Sigmoid colon (tissue), 4 donors: Measurements from ENCODE around the gene INSIG1.

Experiments
- CTCF ChIP-seq, 4 experiments: fragments of 450-650 bp in 3 of 4; fragments of 200-600 bp in 1 of 4; IDR thresholded peaks; one replicate each; pipeline ENCODE4 v1.5.1; 2016 to 2019; ENCODE audit warnings: antibody characterized with exemption in 4 of 4, mild to moderate bottlenecking in 3 of 4, moderate library complexity in 2 of 4
- EP300 ChIP-seq, 4 donors: sonication (generic); formaldehyde crosslinking; IDR thresholded peaks; one replicate each; pipeline ENCODE4 v1.6.1; 2017; ENCODE audit warnings: antibody characterized with exemption in 4 of 4
- POLR2AphosphoS5 ChIP-seq, 4 donors: sonication (generic); formaldehyde crosslinking; IDR thresholded peaks; one replicate each; pipeline ENCODE4 v1.6.1; 2017; ENCODE audit warnings: antibody characterized with exemption in 4 of 4

GRCh38 chr7:155298288-155298833, 683 bp downstream of the INSIG1 start:
- TF ChIP-seq CTCF (IDR thresholded peaks at IDR 0.05) (no peak), POLR2AphosphoS5 (IDR thresholded peaks at IDR 0.05) (no peak), EP300 (IDR thresholded peaks at IDR 0.05) (no peak)
